Activated naive CD4-positive, alpha-beta T cell treated with anti-CD3 and anti-CD28 coated beads, Interleukin-2, amount 50 U/mL, for 16 hours (primary cell): Measurements from ENCODE around the gene OR4D9.
"Not testable (repeated sequence)": the region's sequence is repeated elsewhere in the genome, so short reads cannot be mapped to it uniquely, and the experiment has no call there.

ENCODE experiments used
- DNase-seq: peaks from one replicate; pipeline ENCODE4 v3.0.0-alpha.2; 2020

OR4D9 gene

GRCh38 chr11:59510941-59511589 lies at the start of gene OR4D9:
OR4D9 (plus strand) TSS chr11:59511539; CDS start chr11:59514913, 3,374 bp downstream.
- DNase-seq, result no peak

GRCh38 chr11:59463190-59463641 lies 48.1 kb upstream of the OR4D9 start:
- DNase-seq, result no peak

DNA sequence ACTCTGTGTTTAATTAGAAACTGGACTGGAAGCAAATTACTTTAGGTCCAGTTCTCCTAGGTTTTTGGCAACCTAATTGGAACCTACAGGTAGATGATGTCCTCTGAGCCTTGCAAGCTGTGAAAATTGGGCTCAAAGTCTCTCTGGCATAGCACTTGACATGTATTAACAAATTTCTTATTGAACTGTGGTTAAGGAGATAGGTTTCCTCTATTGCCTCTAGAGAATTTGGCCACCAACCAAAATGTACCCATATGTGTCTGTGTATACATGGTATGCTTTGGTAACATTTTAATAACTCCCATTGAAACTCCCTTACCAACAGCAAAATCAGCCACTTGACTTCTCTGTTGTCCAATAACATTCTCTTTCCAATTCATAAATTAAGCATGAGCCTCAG lies 38.3 kb upstream of the OR4D9 start, which contains the start of gene OR4D10:
Gene OR4D10, plus strand, starts transcription at position 301 of the 400 bp plus-strand sequence. CDS start 4,115 bp downstream, outside the sequence.
- DNase-seq, result no peak

DNA sequence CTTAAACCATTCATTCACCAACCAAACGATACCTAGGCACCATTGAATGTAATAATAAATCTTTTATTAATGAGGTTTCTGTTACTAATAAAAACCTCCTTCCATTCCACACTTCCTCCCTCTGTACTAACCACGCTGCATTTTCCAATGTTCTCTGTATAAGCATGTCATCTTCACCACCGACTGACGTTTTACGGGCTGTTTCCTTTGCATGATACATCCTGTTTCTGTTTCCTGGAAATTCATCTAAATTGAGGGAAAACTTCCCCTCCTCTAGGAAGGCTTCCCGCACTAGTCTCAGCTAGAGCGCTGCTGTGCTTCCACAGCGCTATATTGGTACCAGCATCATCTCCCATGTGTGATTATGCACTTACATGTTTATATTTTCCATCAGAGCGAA lies 36.2 kb upstream of the OR4D9 start:
- no peak for DNase-seq

DNA sequence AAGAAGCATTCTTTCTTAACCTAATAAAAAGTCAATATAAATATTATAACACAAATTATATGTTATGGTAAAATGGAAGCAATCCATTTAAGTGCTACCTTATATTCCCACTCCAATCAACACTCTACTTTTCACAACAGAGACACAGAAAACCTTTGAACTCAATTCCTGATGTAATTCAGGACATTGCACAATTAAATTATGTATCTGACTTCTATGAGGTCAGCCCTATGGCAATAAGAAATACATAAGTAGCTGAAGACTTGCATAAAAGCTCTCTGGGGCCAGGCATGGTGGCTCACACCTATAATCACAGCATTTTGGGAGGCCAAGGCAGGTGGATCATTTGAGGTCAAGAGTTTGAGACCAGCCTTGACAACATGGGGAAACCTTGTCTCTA lies 31.4 kb upstream of the OR4D9 start:
- DNase-seq, result no peak

- DNase-seq, result no peak
Observed at GRCh38 chr11:59480359-59480758, 31.0 kb upstream of the OR4D9 start.

DNA sequence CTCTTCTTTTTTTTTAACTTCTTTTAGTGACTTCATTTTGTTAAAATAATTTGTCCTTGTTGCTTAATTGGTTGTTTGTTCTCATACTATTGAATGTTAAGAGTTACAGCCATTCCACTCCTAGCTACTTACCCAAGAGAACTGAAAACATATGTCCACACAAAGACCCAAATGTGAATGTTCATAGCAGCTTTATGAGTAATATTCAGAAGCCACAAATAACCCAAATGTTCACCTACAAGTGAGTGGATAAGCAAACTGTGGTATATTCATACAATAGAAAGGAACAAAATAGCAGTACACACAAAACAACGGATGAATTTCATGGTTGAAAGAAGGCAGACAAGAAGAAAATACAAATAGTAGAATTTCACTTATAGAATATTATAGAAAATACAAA lies 9.4 kb upstream of the OR4D9 start:
- DNase-seq, result no peak

DNA sequence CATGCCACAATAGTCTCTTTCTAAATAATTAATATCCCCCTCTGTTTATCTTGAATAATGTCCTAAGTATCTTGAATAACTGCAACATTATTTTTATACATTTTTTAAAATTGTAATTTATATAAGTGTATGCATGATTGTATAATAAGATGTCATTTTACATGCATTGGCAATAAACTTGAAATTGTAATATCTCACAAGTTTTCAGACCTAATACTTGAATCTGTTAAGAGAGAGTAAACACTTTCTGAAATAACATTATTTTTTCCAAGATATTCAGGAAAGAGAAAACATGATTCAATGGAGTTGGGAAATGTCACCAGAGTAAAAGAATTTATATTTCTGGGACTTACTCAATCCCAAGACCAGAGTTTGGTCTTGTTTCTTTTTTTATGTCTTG lies 8.1 kb upstream of the OR4D9 start, which contains the start of gene OR4D11:
Gene OR4D11, plus strand, starts transcription at position 301 of the 400 bp plus-strand sequence. Its CDS starts 0 bp downstream, at position 301.
- DNase-seq, result no peak

GRCh38 chr11:59511675-59512074 lies 336 bp downstream of the OR4D9 start:
- no peak for DNase-seq

DNA sequence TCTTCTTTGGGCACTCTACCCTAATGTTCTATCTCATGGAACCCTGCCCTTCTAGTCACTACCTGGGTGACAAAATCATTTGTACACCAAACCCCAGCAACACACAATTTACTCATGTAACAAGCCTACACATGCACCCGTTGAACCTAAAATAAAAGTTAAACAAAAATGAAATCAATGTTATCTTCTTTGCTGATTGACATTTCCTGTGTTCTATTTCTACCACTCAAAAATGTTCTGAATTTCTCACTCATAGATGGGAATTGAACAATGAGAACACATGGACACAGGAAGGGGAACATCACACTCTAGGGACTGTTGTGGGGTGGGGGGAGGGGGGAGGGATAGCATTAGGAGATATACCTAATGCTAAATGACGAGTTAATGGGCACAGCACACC lies 8.8 kb downstream of the OR4D9 start:
- DNase-seq, result not testable (repeated sequence)

GRCh38 chr11:59520741-59521140 lies 9.4 kb downstream of the OR4D9 start:
- DNase-seq, result no peak

- no peak for DNase-seq
Observed at GRCh38 chr11:59523541-59523940, 12.2 kb downstream of the OR4D9 start.

DNA sequence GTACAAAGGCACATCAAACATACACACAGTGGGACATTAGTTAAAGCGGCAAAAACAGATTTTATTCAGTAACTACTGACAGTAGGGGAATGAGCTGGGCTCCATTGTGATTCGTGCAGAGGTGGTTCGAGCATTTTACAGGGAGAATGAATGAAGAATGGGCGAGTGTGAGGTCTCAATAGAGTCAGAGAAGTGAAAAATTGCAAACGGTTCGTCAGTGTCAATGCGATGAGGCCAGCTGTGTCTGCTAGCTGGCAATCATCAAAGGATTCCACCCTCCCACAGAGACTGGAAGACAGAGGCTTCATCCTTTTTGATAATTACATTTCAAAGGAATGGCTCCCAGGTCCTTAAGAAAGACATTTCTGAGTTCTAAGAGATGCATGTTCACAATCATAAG lies 17.4 kb downstream of the OR4D9 start:
- DNase-seq, result no peak

DNA sequence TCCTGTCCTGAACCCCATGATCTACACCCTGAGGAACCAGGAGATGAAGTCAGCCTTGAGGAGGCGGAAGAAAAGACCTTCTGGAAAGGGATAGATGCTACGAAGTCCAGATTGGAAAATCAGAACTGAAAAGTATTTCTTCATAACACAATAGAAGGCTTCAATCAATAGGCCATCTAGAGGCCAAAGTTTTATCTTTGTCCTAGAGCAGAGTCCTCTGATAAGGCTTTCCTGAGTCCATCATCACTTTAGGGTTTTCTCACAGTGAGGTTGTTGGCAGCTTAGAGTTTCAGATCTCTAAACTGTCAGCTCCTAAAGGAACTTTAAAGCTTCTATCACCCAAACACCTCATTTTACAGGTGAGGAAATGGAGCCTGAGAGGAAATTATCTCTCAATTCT lies 21.3 kb downstream of the OR4D9 start:
- DNase-seq, result no peak

GRCh38 chr11:59534676-59535075 lies 23.3 kb downstream of the OR4D9 start:
- no peak for DNase-seq

GRCh38 chr11:59542142-59542810 lies 30.9 kb downstream of the OR4D9 start:
- no peak for DNase-seq

- not testable (repeated sequence) for DNase-seq
Observed at GRCh38 chr11:59543713-59544112, 32.4 kb downstream of the OR4D9 start.

- no peak for DNase-seq
Observed at GRCh38 chr11:59544869-59545178, 33.5 kb downstream of the OR4D9 start.

DNA sequence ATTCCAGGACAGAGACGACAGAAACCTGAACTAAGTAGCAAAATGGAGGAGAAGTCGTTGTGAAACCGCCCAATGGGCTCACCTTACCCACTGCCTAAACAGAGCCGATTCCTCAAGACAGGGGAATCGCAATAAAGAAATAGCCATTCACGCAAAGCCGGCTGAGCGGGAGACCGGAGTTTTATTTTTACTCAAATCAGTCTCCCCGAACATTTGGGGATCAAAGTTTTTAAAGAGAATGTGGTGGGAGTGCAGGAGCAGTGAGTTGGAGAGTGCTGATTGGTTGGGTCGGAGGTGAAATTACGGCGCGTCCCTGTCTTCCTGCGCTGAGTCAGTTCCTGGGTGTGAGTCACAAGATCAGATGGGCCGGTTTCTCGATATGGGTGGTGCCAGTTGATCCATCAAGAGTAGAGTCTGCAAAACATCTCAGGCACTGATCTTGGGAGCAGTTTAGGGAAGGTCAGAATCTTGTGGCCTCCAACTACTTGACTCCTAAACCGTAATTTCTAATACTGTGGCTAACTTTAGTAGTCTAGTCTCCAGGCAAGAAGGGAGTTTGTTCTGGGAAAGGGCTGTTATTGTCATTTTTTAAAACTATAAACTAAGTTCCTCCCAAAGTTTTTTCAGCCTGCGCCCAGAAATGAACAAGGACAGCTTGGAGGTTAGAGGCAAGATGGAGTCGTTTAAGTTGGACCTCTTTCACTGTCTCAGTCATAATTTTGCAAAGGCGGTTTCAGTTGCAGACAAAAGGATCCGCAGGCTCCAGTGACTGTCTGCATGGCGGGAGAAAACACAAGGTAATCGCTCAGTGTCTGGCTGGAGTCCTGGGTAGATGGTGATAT lies 34.1 kb downstream of the OR4D9 start:
- no peak for DNase-seq

- not testable (repeated sequence) for DNase-seq
Observed at GRCh38 chr11:59547605-59548308, 36.4 kb downstream of the OR4D9 start.

GRCh38 chr11:59548309-59548656 lies 36.9 kb downstream of the OR4D9 start:
- DNase-seq, result no peak

DNA sequence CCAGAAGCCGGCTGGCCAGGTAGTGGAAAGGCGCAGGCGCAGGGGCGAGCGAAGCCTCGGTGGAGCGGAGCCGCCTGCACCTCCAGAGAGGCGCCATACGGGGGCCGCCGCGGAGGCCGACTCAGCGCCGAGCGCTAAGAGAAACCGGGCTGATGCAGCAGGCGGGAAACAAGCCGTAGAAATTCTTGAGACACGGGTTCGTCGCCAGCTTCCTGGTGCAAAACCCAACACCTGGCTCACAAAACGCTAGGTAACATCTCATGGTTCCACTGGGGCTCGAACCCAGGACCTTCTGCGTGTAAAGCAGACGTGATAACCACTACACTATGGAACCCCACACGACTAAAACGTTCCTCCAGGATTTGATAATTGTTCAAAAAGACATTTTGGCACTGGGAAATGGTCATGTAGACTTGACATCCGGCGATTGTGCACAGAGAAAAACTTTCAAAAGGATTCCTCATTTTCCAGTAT lies 39.1 kb downstream of the OR4D9 start:
- peak; percentile 92 for DNase-seq
